GM12801 (cell line): ENCODE measurements around the gene WDR48.

Experiments
- CTCF ChIP-seq: IDR thresholded peaks from one replicate; pipeline ENCODE4 v1.5.1; 2011; ENCODE audit warnings: control low read depth; ENCODE audit not compliant: insufficient read length; ENCODE audit errors: extremely low read depth

WDR48 gene

GRCh38 chr3:39038165-39038564 is 13.7 kb upstream of the WDR48 start:
- TF ChIP-seq CTCF, result no peak

- TF ChIP-seq CTCF, result no peak
These were observed 1.8 kb upstream of the WDR48 start for GRCh38 chr3:39050029-39050428.

- TF ChIP-seq CTCF, result no peak
These were observed 767 bp downstream of the WDR48 start for GRCh38 chr3:39052583-39052982.

DNA sequence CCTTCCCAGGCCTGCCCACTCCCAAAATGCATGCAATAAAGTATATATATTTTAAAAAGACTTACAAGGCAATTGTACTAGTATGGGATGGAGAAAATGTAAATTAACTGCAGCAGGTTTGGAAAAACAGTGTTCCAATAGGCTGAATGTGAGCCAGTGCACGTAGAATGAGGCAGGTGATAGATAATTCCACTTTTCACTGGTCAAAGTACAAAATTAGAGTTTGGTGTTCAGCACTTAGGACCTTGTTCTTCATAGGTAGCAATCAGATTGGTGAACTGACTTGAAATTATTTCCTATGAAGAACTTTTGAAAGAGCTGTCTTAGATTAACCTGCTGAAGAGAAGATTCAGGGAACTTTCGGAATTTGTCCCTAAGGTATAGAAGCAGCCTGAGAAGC is 1.9 kb downstream of the WDR48 start:
- no peak for TF ChIP-seq CTCF

DNA sequence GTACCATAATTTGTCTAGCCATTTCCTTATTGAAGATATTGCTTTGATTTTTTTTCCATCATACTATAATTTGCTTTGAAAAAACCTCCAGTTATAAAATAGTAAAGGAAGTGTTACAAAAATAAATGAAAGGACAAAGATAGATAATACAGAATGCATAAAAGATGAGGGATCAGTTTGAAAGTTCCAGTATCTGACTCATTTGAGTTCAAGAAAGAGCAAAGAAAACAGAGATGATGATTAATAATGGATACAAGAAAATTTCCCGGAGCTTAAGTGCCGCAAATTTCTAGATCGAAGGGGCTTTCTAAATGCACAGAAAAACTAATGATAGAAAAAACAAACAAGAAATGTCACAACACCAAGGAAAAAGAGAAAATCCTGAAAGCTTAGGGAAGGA is 4.3 kb downstream of the WDR48 start:
- no peak for TF ChIP-seq CTCF

DNA sequence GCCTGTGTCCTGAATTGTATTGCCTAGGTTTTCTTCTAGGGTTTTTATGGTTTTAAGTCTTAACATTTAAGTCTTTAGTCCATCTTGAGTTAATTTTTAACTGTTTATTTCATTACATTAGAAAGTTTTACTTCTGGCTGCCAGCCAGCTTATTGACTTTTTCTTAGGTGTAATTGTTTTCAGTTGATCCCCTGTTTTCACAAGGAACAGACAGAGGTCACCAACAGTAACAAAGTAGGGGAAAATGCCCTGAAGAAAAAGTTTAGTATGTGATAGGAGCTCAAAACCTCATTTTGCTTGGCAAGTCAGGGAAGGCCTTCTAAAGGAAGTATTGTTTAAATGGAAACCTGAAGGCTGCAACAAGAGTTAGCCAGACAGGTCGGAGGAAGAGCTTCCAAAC is 10.4 kb downstream of the WDR48 start:
- TF ChIP-seq CTCF, result no peak

DNA sequence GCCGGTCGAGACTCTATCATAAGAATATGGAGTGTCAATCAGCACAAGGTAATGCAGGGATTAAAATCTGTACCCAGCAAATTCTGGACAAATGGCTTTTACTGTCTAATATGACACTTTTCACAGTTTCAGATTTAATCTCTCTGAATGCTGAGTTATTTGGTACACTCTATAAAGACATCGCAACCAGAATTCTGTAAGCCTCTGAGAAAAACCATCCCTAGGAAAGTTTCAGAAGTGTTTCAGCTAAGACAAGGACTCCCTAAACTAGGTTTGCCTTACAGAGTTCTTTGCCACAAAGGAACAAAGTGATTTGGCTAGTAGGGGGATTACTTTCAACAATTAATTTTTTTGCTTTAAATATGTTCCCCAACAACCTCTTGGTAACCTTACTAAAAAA is 11.3 kb downstream of the WDR48 start:
- no peak for TF ChIP-seq CTCF

DNA sequence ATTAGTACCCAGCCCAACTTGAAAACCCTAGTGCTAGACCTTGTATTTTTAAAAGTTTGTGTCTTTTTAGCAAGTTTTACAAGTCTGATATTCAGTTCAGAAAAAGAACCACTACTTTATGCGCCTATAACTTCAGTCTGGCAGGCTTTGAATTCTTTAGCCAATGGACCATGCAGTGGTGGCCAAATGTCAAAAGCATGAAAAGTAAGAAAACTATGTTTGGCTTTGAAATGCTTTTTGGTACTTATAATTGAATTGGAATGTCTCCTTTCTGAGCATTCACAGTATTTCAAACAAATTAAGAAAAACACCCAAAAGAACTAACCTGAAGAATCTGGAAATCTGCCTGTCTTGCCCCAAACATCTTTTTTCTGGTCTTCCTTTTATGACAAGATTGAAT is 12.8 kb downstream of the WDR48 start:
- no peak for TF ChIP-seq CTCF
